Measurements from ENCODE around the gene IFNAR1. TPM values are rescaled to one million over a fixed set of nuclear protein-coding genes. Genes with fewer than 3 reads are reported as not detected.

Gene IFNAR1
- total RNA-seq, result 10 to 100 TPM; 20.6 to 47.9 (median 35.1) TPM
- 10 to 100 TPM; 26.4 to 31.2 TPM for polyA plus RNA-seq
- long read RNA-seq, donor 1, full-length matches to known transcripts, result 25 of 68 reads
- long read RNA-seq, donor 1, partial matches to known transcripts, result 33 of 68 reads
- long read RNA-seq, donor 1, other reads (novel, unspliced or antisense), result 10 of 68 reads
- long read RNA-seq, donor 2, full-length matches to known transcripts, result 2 of 14 reads
- long read RNA-seq, donor 2, partial matches to known transcripts, result 12 of 14 reads
- long read RNA-seq, donor 2, other reads (novel, unspliced or antisense), result 0 of 14 reads
- long read RNA-seq, donor 3, full-length matches to known transcripts, result 23 of 32 reads
- long read RNA-seq, donor 3, partial matches to known transcripts, result 3 of 32 reads
- long read RNA-seq, donor 3, other reads (novel, unspliced or antisense), result 6 of 32 reads

- peak; percentile 97 to 100 (median 99) for DNase-seq
- Histone ChIP-seq H3K9me3 (no peaks in the 10 kb centered on the region), H3K27me3 (no peaks in the 10 kb centered on the region), H3K4me3 (peak within 1 kb of the TSS; percentile 88), H3K27ac (peak within 1 kb of the TSS; percentile 93 to 95), H3K36me3 (no peaks in the 10 kb centered on the region), H3K4me1 (ENCODE audit: insufficient read depth) (peaks cover 8% of the 10 kb centered on the region)
- WGBS, 3 donors, result 0 to 1% (median 1%) methylated on average over 77 to 86 of the region's 86 CpGs
- intact Hi-C loops (cut with DNase I), result loop anchor here in 2 of 4 donors (10.0 kb wide), 2 partner anchors 120 kb away; no protein-coding TSS in a partner anchor
- TF ChIP-seq POLR2A (IDR thresholded peaks at IDR 0.05) (peak; percentile 73), EP300 (IDR thresholded peaks at IDR 0.05) (no peak)
Measured at GRCh38 chr21:33324291-33325221, at the start of gene IFNAR1. IFNAR1 (plus strand) TSS chr21:33324970; CDS start chr21:33325056, 86 bp downstream.

- Histone ChIP-seq H3K4me3 (no peak overlapping the region), H3K27ac (no peak overlapping the region), H3K4me1 (ENCODE audit: insufficient read depth) (no peaks in the 10 kb centered on the region), H3K27me3 (no peaks in the 10 kb centered on the region), H3K36me3 (no peaks in the 10 kb centered on the region), H3K9me3 (no peaks in the 10 kb centered on the region)
- no peak for TF ChIP-seq EP300 (IDR thresholded peaks at IDR 0.05)
- no peak for TF ChIP-seq CTCF (IDR thresholded peaks at IDR 0.05)
- no peak for TF ChIP-seq POLR2A (IDR thresholded peaks at IDR 0.05)
- DNase-seq, result no peak
- intact Hi-C loops (cut with DNase I), result no loop called here
- 94 to 98% (median 97%) methylated on average over 2 of the region's 2 CpGs for WGBS, 3 donors
Measured at GRCh38 chr21:33278721-33279120, 46.0 kb upstream of the IFNAR1 start.

- Histone ChIP-seq H3K9me3 (no peaks in the 10 kb centered on the region), H3K36me3 (no peaks in the 10 kb centered on the region), H3K27me3 (no peaks in the 10 kb centered on the region), H3K4me3 (no peak overlapping the region), H3K27ac (no peak overlapping the region), H3K4me1 (ENCODE audit: insufficient read depth) (no peaks in the 10 kb centered on the region)
- intact Hi-C loops (cut with DNase I), result no loop called here
- no peak for DNase-seq
- TF ChIP-seq POLR2A (IDR thresholded peaks at IDR 0.05) (no peak), EP300 (IDR thresholded peaks at IDR 0.05) (no peak), CTCF (IDR thresholded peaks at IDR 0.05) (no peak)
- 97 to 99% (median 98%) methylated on average over 3 of the region's 3 CpGs for WGBS, 3 donors
Measured at GRCh38 chr21:33279330-33279820, 45.4 kb upstream of the IFNAR1 start.

- 94 to 97% (median 97%) methylated on average over 6 of the region's 6 CpGs for WGBS, 3 donors
- Histone ChIP-seq H3K4me1 (ENCODE audit: insufficient read depth) (peaks cover 6% of the 10 kb centered on the region), H3K36me3 (no peaks in the 10 kb centered on the region), H3K9me3 (no peaks in the 10 kb centered on the region), H3K27ac (no peak overlapping the region), H3K27me3 (no peaks in the 10 kb centered on the region), H3K4me3 (no peak overlapping the region)
- TF ChIP-seq POLR2A (IDR thresholded peaks at IDR 0.05) (no peak), EP300 (IDR thresholded peaks at IDR 0.05) (no peak), CTCF (IDR thresholded peaks at IDR 0.05) (no peak)
- DNase-seq, result no peak
- intact Hi-C loops (cut with DNase I), result no loop called here
Measured at GRCh38 chr21:33281096-33281652, 43.6 kb upstream of the IFNAR1 start.
